ENCODE results near the gene CNOT3.
"Not testable (repeated sequence)": the region's sequence is repeated elsewhere in the genome, so short reads cannot be mapped to it uniquely, and the experiment has no call there.

The CNOT3 gene

DNA sequence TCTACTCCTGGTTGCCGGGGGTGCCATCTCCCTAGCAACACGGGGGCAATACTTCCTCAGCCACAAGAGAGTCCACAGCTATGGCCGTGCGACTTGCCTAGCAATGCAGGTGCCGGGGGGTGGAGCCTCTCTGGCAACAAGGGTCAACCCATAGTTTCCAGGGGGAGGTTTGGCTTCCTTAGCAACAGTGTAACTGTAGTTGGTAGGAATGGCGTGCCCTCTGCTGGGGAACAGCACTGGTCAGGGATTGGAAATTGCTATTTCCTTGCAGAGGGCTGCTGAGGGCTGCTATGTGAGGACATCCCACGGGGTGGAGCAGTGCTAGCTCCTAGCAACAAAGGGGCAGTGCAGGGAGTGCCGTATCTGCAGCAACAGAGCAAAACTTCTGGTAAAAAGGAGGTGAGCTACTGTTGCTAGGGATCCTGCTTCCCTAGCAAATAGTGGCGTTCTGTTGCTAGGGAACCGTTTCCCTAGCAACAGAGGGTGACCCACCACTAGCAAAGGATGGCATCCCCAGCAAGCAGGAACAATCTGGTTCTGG, 42.4 kb downstream of the CNOT3 start:
- Histone ChIP-seq H3K9me3 (ENCODE audit: control insufficient read depth, low read length) (no peaks in the 10 kb centered on the region), H3K27ac (peak overlapping the region; percentile 42), H2AFZ (no peak overlapping the region), H3K9ac (no peak overlapping the region), H3K27me3 (ENCODE audit: control insufficient read depth, insufficient read depth, low read length) (no peaks in the 10 kb centered on the region), H3K4me3 (ENCODE audit: low read depth, low read length) (no peak overlapping the region), H3K79me2 (peaks cover 4% of the 10 kb centered on the region), H3K36me3 (ENCODE audit: control insufficient read depth, insufficient read depth, low read length) (no peaks in the 10 kb centered on the region), H3K4me1 (peaks cover 8% of the 10 kb centered on the region), H3K4me2 (ENCODE audit: low read length) (no peak overlapping the region)
- TF ChIP-seq, protein P1, sequence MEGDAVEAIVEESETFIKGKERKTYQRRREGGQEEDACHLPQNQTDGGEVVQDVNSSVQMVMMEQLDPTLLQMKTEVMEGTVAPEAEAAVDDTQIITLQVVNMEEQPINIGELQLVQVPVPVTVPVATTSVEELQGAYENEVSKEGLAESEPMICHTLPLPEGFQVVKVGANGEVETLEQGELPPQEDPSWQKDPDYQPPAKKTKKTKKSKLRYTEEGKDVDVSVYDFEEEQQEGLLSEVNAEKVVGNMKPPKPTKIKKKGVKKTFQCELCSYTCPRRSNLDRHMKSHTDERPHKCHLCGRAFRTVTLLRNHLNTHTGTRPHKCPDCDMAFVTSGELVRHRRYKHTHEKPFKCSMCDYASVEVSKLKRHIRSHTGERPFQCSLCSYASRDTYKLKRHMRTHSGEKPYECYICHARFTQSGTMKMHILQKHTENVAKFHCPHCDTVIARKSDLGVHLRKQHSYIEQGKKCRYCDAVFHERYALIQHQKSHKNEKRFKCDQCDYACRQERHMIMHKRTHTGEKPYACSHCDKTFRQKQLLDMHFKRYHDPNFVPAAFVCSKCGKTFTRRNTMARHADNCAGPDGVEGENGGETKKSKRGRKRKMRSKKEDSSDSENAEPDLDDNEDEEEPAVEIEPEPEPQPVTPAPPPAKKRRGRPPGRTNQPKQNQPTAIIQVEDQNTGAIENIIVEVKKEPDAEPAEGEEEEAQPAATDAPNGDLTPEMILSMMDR (IDR thresholded peaks at IDR 0.05), result peak; percentile 77

DNA sequence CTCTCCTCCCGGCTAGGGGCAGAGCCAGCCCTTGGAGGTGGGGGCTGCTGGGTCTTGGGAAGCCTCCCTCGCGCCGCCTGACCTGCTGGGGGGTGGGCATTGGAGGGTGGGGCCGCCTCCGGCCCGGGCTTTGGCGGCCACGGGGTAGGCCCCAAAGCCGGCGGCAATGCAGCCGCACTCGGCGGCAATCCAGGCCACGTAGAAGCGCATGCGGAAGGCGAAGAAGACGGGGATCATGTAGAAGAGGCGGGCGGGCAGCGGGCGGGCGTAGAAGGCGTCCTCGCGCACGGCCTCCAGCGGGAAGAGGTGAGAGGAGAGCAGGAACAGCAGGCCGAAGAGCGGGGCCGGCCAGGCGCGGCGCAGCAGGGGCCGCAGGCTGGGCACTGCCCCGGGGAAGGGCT, 43.1 kb downstream of the CNOT3 start:
- TF ChIP-seq, protein P1 (IDR thresholded peaks at IDR 0.05), result no peak
- H3K27me3 ChIP-seq (ENCODE audit: control insufficient read depth, insufficient read depth, low read length), result no peaks in the 10 kb centered on the region
- no peak overlapping the region for H3K9ac ChIP-seq
- H3K4me1 ChIP-seq, result peaks cover 8% of the 10 kb centered on the region
- H3K27ac ChIP-seq, result peak overlapping the region; percentile 42
- H3K79me2 ChIP-seq, result peaks cover 4% of the 10 kb centered on the region
- H3K4me3 ChIP-seq (ENCODE audit: low read depth, low read length), result no peak overlapping the region
- H3K4me2 ChIP-seq (ENCODE audit: low read length), result no peak overlapping the region
- no peaks in the 10 kb centered on the region for H3K9me3 ChIP-seq (ENCODE audit: control insufficient read depth, low read length)
- H3K36me3 ChIP-seq (ENCODE audit: control insufficient read depth, insufficient read depth, low read length), result no peaks in the 10 kb centered on the region
- no peak overlapping the region for H2AFZ ChIP-seq

DNA sequence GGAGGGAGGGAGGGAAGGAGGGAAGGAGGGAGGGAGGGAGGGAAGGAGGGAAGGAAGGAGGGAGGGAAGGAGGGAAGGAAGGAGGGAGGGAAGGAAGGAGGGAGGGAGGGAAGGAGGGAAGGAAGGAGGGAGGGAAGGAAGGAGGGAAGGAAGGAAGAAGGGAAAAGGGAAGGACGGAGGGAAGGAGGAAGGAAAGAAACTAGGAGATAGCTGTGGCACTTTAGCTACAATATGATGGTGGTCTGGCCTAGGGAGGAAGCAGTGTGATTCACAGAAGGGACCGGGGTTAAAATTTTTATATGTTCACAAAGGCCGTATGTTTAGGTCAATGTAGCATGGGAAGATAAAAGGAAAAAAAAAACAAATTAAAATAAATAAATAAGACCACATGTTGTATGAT, 44.3 kb downstream of the CNOT3 start:
- H3K4me1 ChIP-seq; H3K4me2 ChIP-seq (ENCODE audit: low read length); H3K79me2 ChIP-seq; H3K36me3 ChIP-seq (ENCODE audit: control insufficient read depth, insufficient read depth, low read length); H3K4me3 ChIP-seq (ENCODE audit: low read depth, low read length); H3K27me3 ChIP-seq (ENCODE audit: control insufficient read depth, insufficient read depth, low read length); H3K9me3 ChIP-seq (ENCODE audit: control insufficient read depth, low read length); H2AFZ ChIP-seq; H3K27ac ChIP-seq; H3K9ac ChIP-seq: not testable (repeated sequence)

DNA sequence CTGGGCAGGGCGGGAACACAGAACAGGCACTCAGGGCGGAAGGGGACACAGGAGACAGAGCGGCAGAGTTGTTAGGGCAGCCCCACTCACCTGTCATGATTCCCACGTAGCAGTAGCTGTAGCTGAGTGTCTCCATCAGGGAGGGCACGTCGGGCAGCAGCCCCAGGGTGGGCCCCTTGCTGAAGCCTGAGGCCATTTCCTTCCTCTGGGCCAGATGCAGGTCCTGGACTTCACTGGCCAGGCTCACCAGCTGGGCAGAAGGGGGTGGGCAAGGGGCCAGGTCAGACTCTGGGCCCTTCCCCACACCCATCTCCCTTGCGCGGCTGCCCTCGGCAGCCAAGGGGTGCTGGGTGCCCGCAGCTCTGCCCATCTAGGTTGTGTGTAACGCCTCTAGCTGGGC, 45.9 kb downstream of the CNOT3 start:
- Histone ChIP-seq H3K4me1 (peaks cover 19% of the 10 kb centered on the region), H3K4me2 (ENCODE audit: low read length) (no peak overlapping the region), H3K36me3 (ENCODE audit: control insufficient read depth, insufficient read depth, low read length) (no peaks in the 10 kb centered on the region), H3K27me3 (ENCODE audit: control insufficient read depth, insufficient read depth, low read length) (no peaks in the 10 kb centered on the region), H3K79me2 (no peaks in the 10 kb centered on the region), H3K4me3 (ENCODE audit: low read depth, low read length) (no peak overlapping the region), H2AFZ (no peak overlapping the region), H3K9ac (no peak overlapping the region), H3K27ac (no peak overlapping the region), H3K9me3 (ENCODE audit: control insufficient read depth, low read length) (no peaks in the 10 kb centered on the region)
- TF ChIP-seq, protein P1 (IDR thresholded peaks at IDR 0.05), result no peak

DNA sequence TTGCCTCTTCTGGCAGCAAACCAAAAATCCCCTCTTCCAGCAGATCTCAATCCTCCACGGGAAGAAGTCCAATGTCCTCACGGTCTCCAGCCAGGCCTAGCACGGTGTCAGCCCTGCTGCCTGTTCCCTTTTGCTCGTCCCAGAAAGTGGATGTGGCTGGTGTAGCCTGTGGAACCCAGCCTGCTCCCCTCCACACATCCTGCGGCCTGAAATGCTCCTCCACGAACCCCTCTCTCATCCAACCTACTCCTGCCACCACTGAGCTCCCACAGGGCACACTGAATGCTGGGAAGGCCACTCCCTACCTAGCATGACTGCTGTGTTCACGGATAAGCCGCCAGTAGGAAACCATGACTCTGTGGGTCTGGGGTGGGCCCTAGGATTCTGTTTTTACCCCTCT, 48.8 kb downstream of the CNOT3 start:
- H3K27ac ChIP-seq, result no peak overlapping the region
- H3K4me2 ChIP-seq (ENCODE audit: low read length), result no peak overlapping the region
- TF ChIP-seq, protein P1 (IDR thresholded peaks at IDR 0.05), result no peak
- H3K4me3 ChIP-seq (ENCODE audit: low read depth, low read length), result no peak overlapping the region
- no peaks in the 10 kb centered on the region for H3K9me3 ChIP-seq (ENCODE audit: control insufficient read depth, low read length)
- H2AFZ ChIP-seq, result no peak overlapping the region
- H3K36me3 ChIP-seq (ENCODE audit: control insufficient read depth, insufficient read depth, low read length), result no peaks in the 10 kb centered on the region
- peaks cover 13% of the 10 kb centered on the region for H3K4me1 ChIP-seq
- H3K27me3 ChIP-seq (ENCODE audit: control insufficient read depth, insufficient read depth, low read length), result no peaks in the 10 kb centered on the region
- H3K9ac ChIP-seq, result no peak overlapping the region
- no peaks in the 10 kb centered on the region for H3K79me2 ChIP-seq

All from parathyroid adenoma (tissue), 2 donors.